HepG2 (cell line): ENCODE measurements around the gene SPDL1. TPM values are rescaled to one million over a fixed set of nuclear protein-coding genes. Genes with fewer than 3 reads are reported as not detected.

Experiments used
- MLXIP ChIP-seq: sonication (generic); formaldehyde crosslinking; IDR thresholded peaks from 2 replicates; pipeline ENCODE4 v1.9.0; 2021; ENCODE audit warnings: missing genetic modification reagents, borderline replicate concordance
- POLR2G ChIP-seq: fragments of 200-400 bp; formaldehyde crosslinking; IDR thresholded peaks from 2 replicates; pipeline ENCODE4 v1.6.1; 2018; ENCODE audit warnings: mild to moderate bottlenecking, low read depth, low read length, moderate library complexity
- SOX6 ChIP-seq, 2 experiments: fragments of 450-650 bp in 1 of 2; sonication (generic) in 1 of 2; formaldehyde crosslinking in 1 of 2; IDR thresholded peaks; 2 replicates each; pipeline versions ENCODE4 v1.4.0 to v1.6.1; 2017 to 2020; ENCODE audit warnings: antibody characterized with exemption in 1 of 2, mild to moderate bottlenecking in 1 of 2, missing genetic modification reagents in 1 of 2
- ZBTB7A ChIP-seq: sonication (generic); formaldehyde crosslinking; IDR thresholded peaks from 2 replicates; pipeline ENCODE4 v1.8.0; 2022; ENCODE audit warnings: mild to moderate bottlenecking, missing genetic modification reagents
- ZNF512B ChIP-seq: sonication (generic); formaldehyde crosslinking; IDR thresholded peaks from 2 replicates; pipeline ENCODE4 v1.5.1; 2020; ENCODE audit warnings: missing genetic modification reagents, mild to moderate bottlenecking, borderline replicate concordance
- ZNF543 ChIP-seq: sonication (generic); formaldehyde crosslinking; IDR thresholded peaks from 2 replicates; pipeline ENCODE4 v1.4.0; 2020; ENCODE audit warnings: mild to moderate bottlenecking, missing genetic modification reagents
- ZNF562 ChIP-seq: sonication (generic); formaldehyde crosslinking; IDR thresholded peaks from 2 replicates; pipeline ENCODE4 v1.8.0; 2022; ENCODE audit warnings: missing genetic modification reagents, borderline replicate concordance
- ZNF687 ChIP-seq: sonication (generic); formaldehyde crosslinking; IDR thresholded peaks from 2 replicates; pipeline ENCODE4 v1.5.1; 2020; ENCODE audit warnings: mild to moderate bottlenecking, missing genetic modification reagents, moderate library complexity
- polyA plus RNA-seq, 8 experiments: library from polyadenylated mRNA; depleted of rRNA in 3 of 8; stranded (reverse) in 7 of 8; unstranded in 1 of 8; fragments of >200 nt; fragmentation: Illumina TruSeq in 4 of 8; extraction: Trizol in 4 of 8; gene quantifications; 2 replicates each; pipeline versions ENCODE4 v1.2.1 to v1.2.3, GENCODE V29; 2011 to 2016; ENCODE audit warnings: low read depth in 4 of 8, missing spikeins in 1 of 8, mixed read lengths in 1 of 8; ENCODE audit not compliant: insufficient read depth in 1 of 8
- total RNA-seq, 5 experiments: library from RNA; depleted of rRNA; stranded (reverse); fragments of >200 nt; fragmentation: Illumina TruSeq; extraction: Trizol; gene quantifications; 2 replicates each; pipeline ENCODE4 v1.2.3, GENCODE V29; 2016; ENCODE audit warnings: low read depth in 1 of 5

Gene SPDL1
- total and polyA plus RNA-seq, 2 of the 13 experiments (the other 11 are each of a cell fraction or from before 2014, with no cell fraction given): 10.9 to 36.6 TPM

- TF ChIP-seq MLXIP (CRISPR knock-in tag) (no peak), ZBTB7A (no peak), ZNF512B (CRISPR knock-in tag) (no peak), SOX6 (IDR thresholded peaks at IDR 0.05) (no peak), SOX6 (CRISPR knock-in tag; IDR thresholded peaks at IDR 0.05) (no peak), ZNF687 (CRISPR knock-in tag) (no peak), ZNF543 (CRISPR knock-in tag) (no peak), POLR2G (no peak), ZNF562 (CRISPR knock-in tag) (no peak)
Measured at GRCh38 chr5:169554251-169554650, 29.3 kb upstream of the SPDL1 start (continued).
